Neuronal stem cell (in vitro differentiated cells): ENCODE data around the gene PRKCE.

Experiments used
- DNase-seq: peaks from one replicate; pipeline ENCODE4 v3.0.0-alpha.2; 2013; ENCODE audit warnings: low spot score
- H2AFZ ChIP-seq: one replicate; pipeline ENCODE4 v1.6.1; 2013; ENCODE audit warnings: mild to moderate bottlenecking, low read length, inconsistent platforms
- H2AK5ac ChIP-seq: 2 replicates; pipeline ENCODE4 v1.6.1; 2013; ENCODE audit warnings: low read depth, mild to moderate bottlenecking, inconsistent platforms, low read length, moderate library complexity, mixed read lengths
- H2BK120ac ChIP-seq: 2 replicates; pipeline ENCODE4 v1.6.1; 2013; ENCODE audit warnings: low read depth, mild to moderate bottlenecking, inconsistent platforms, low read length, moderate library complexity, mixed read lengths
- H2BK12ac ChIP-seq: one replicate; pipeline ENCODE4 v1.6.1; 2013; ENCODE audit warnings: low read length, inconsistent platforms
- H2BK15ac ChIP-seq: 2 replicates; pipeline ENCODE4 v1.6.1; 2013; ENCODE audit warnings: mild to moderate bottlenecking, low read length, inconsistent platforms, mixed read lengths
- H2BK5ac ChIP-seq: one replicate; pipeline ENCODE4 v1.6.1; 2013; ENCODE audit warnings: inconsistent platforms, mild to moderate bottlenecking, low read length, moderate library complexity
- H3K14ac ChIP-seq: one replicate; pipeline ENCODE4 v1.6.1; 2013; ENCODE audit warnings: low read length, inconsistent platforms
- H3K18ac ChIP-seq: 2 replicates; pipeline ENCODE4 v1.6.1; 2013; ENCODE audit warnings: low read length, inconsistent platforms
- H3K23ac ChIP-seq: 2 replicates; pipeline ENCODE4 v1.6.1; 2013; ENCODE audit warnings: low read depth, mild to moderate bottlenecking, mixed read lengths, low read length, inconsistent platforms; ENCODE audit not compliant: poor library complexity
- H3K27ac ChIP-seq: replicated peaks from 3 replicates; pipeline ENCODE4 v1.5.1; 2013; ENCODE audit warnings: low read length, inconsistent platforms
- H3K27me3 ChIP-seq, 3 experiments: 2 replicates each; pipeline ENCODE4 v1.6.1; 2013; ENCODE audit warnings: low read length in 3 of 3, mild to moderate bottlenecking in 2 of 3, inconsistent platforms in 1 of 3, low read depth in 1 of 3, mixed read lengths in 1 of 3, moderate library complexity in 1 of 3; ENCODE audit not compliant: control insufficient read depth in 3 of 3, insufficient read depth in 3 of 3
- H3K36me3 ChIP-seq, 2 donors: replicated peaks in 1 of 2; 2 replicates each; pipeline ENCODE4 v1.6.1; 2013; ENCODE audit warnings: low read length in 2 of 2; ENCODE audit not compliant: control insufficient read depth in 2 of 2, insufficient read depth in 2 of 2
- H3K4ac ChIP-seq: 2 replicates; pipeline ENCODE4 v1.6.1; 2013; ENCODE audit warnings: inconsistent platforms, mild to moderate bottlenecking, low read length, moderate library complexity
- H3K4me1 ChIP-seq, 2 donors: 1 replicate in 1 of 2; 2 replicates in 1 of 2; pipeline ENCODE4 v1.6.1; 2013; ENCODE audit warnings: low read length in 2 of 2, low read depth in 1 of 2; ENCODE audit not compliant: control insufficient read depth in 2 of 2, insufficient read depth in 1 of 2
- H3K4me2 ChIP-seq: one replicate; pipeline ENCODE4 v1.6.1; 2013; ENCODE audit warnings: mild to moderate bottlenecking, low read length, inconsistent platforms; ENCODE audit not compliant: insufficient read depth, poor library complexity, severe bottlenecking
- H3K4me3 ChIP-seq, 2 donors: 2 replicates each; pipeline ENCODE4 v1.5.1; 2013; ENCODE audit warnings: low read length in 2 of 2, mild to moderate bottlenecking in 2 of 2, inconsistent platforms in 1 of 2, moderate library complexity in 1 of 2
- H3K79me1 ChIP-seq: one replicate; pipeline ENCODE4 v1.6.1; 2013; ENCODE audit warnings: low read depth, mild to moderate bottlenecking, inconsistent platforms, low read length, moderate library complexity
- H3K9ac ChIP-seq: one replicate; pipeline ENCODE4 v1.6.1; 2013; ENCODE audit warnings: mild to moderate bottlenecking, low read depth, low read length, inconsistent platforms; ENCODE audit not compliant: poor library complexity
- H3K9me3 ChIP-seq, 2 donors: replicated peaks in 1 of 2; 2 replicates each; pipeline versions ENCODE3 to v1.6.1; 2013; ENCODE audit warnings: low read length in 2 of 2, mild to moderate bottlenecking in 2 of 2, inconsistent platforms in 1 of 2, low read depth in 1 of 2, mixed read lengths in 1 of 2, moderate library complexity in 1 of 2; ENCODE audit not compliant: control insufficient read depth in 2 of 2, insufficient read depth in 1 of 2
- H4K8ac ChIP-seq: one replicate; pipeline ENCODE4 v1.6.1; 2013; ENCODE audit warnings: low read depth, mild to moderate bottlenecking, inconsistent platforms, low read length, moderate library complexity
- H4K91ac ChIP-seq: one replicate; pipeline ENCODE4 v1.6.1; 2013; ENCODE audit warnings: low read length, low read depth, mild to moderate bottlenecking, inconsistent platforms; ENCODE audit not compliant: poor library complexity
- WGBS, 2 donors: extraction: QIAGEN DNeasy Blood & Tissue Kit; methylation state at CpG; one replicate each; pipeline ENCODE4 v1.1.7; 2013; ENCODE audit warnings: missing lambda C conversion rate in 2 of 2, mixed read lengths in 1 of 2; ENCODE audit not compliant: insufficient read length in 2 of 2, insufficient replicate concordance in 1 of 2; ENCODE audit errors: extremely low coverage in 2 of 2; 5-methylcytosine and 5-hydroxymethylcytosine counted together

Gene PRKCE

GRCh38 chr2:45770811-45771210 lies 119.3 kb downstream of the PRKCE start:
- Histone ChIP-seq H3K18ac (no peak overlapping the region), H3K4me3 (no peak overlapping the region), H3K4me2 (peak overlapping the region; percentile 27), H3K79me1 (no peaks in the 10 kb centered on the region), H2BK120ac (no peak overlapping the region), H2BK15ac (no peak overlapping the region), H2BK12ac (no peak overlapping the region), H2AK5ac (no peak overlapping the region), H4K8ac (no peak overlapping the region), H3K14ac (no peak overlapping the region), H3K9ac (no peak overlapping the region), H3K27ac (peak overlapping the region; percentile 65), H3K9me3 (no peaks in the 10 kb centered on the region), H3K23ac (no peak overlapping the region), H2AFZ (peak overlapping the region; percentile 46), H3K36me3 (no peaks in the 10 kb centered on the region), H4K91ac (no peak overlapping the region), H2BK5ac (no peak overlapping the region), H3K4me1 (peaks cover 18 to 22% of the 10 kb centered on the region in 2 donors), H3K27me3 (no peaks in the 10 kb centered on the region), H3K4ac (no peak overlapping the region)
- no CpG with 5 or more reads among the region's 1 CpG for WGBS, 2 donors
- no peak for DNase-seq

GRCh38 chr2:45771261-45771660 lies 119.8 kb downstream of the PRKCE start:
- peak overlapping the region; percentile 16 for H2BK12ac ChIP-seq
- no CpG with 5 or more reads among the region's 10 CpGs for WGBS, 2 donors
- DNase-seq = no peak
- H3K4me3 ChIP-seq = no peak overlapping the region
- no peaks in the 10 kb centered on the region for H3K9me3 ChIP-seq
- H2AFZ ChIP-seq = peak overlapping the region; percentile 46
- no peak overlapping the region for H4K8ac ChIP-seq
- H3K14ac ChIP-seq = peak overlapping the region; percentile 25
- no peak overlapping the region for H2AK5ac ChIP-seq
- peak overlapping the region; percentile 38 for H3K9ac ChIP-seq
- H3K36me3 ChIP-seq = no peaks in the 10 kb centered on the region
- peak overlapping the region; percentile 65 for H3K27ac ChIP-seq
- H2BK120ac ChIP-seq = no peak overlapping the region
- no peak overlapping the region for H2BK5ac ChIP-seq
- H3K4me2 ChIP-seq = peak overlapping the region; percentile 27
- H3K79me1 ChIP-seq = no peaks in the 10 kb centered on the region
- H3K4ac ChIP-seq = no peak overlapping the region
- H4K91ac ChIP-seq = no peak overlapping the region
- H3K27me3 ChIP-seq = no peaks in the 10 kb centered on the region
- no peak overlapping the region for H2BK15ac ChIP-seq
- peak overlapping the region; percentile 23 for H3K18ac ChIP-seq
- H3K23ac ChIP-seq = no peak overlapping the region
- peaks cover 18 to 22% of the 10 kb centered on the region in 2 donors for H3K4me1 ChIP-seq

- H3K36me3 ChIP-seq = no peaks in the 10 kb centered on the region
- no peaks in the 10 kb centered on the region for H3K79me1 ChIP-seq
- no peak overlapping the region for H3K9ac ChIP-seq
- H3K18ac ChIP-seq = peak overlapping the region; percentile 23
- no peak overlapping the region for H2AFZ ChIP-seq
- H2AK5ac ChIP-seq = peak overlapping the region; percentile 49
- no peak for DNase-seq
- no peak overlapping the region for H3K4me2 ChIP-seq
- H2BK15ac ChIP-seq = no peak overlapping the region
- no peak overlapping the region for H4K8ac ChIP-seq
- H3K23ac ChIP-seq = no peak overlapping the region
- H2BK12ac ChIP-seq = peak overlapping the region; percentile 8
- H3K27me3 ChIP-seq = no peaks in the 10 kb centered on the region
- H2BK120ac ChIP-seq = no peak overlapping the region
- no peak overlapping the region for H3K14ac ChIP-seq
- peaks cover 18 to 22% of the 10 kb centered on the region in 2 donors for H3K4me1 ChIP-seq
- no peak overlapping the region for H4K91ac ChIP-seq
- H2BK5ac ChIP-seq = no peak overlapping the region
- H3K4ac ChIP-seq = no peak overlapping the region
- no peaks in the 10 kb centered on the region for H3K9me3 ChIP-seq
- WGBS, 2 donors = no CpG with 5 or more reads among the region's 2 CpGs
- H3K4me3 ChIP-seq = no peak overlapping the region
- H3K27ac ChIP-seq = no peak overlapping the region
Measured at GRCh38 chr2:45772038-45772437, 120.6 kb downstream of the PRKCE start.

- peak overlapping the region; percentile 48 for H3K18ac ChIP-seq
- no peak overlapping the region for H2BK5ac ChIP-seq
- H3K36me3 ChIP-seq = no peaks in the 10 kb centered on the region
- no CpG with 5 or more reads among the region's 9 CpGs for WGBS, 2 donors
- H3K9ac ChIP-seq = peak overlapping the region; percentile 33
- H3K4me1 ChIP-seq = peaks cover 18 to 22% of the 10 kb centered on the region in 2 donors
- no peak overlapping the region for H4K91ac ChIP-seq
- H3K27ac ChIP-seq = no peak overlapping the region
- no peak overlapping the region for H3K4me2 ChIP-seq
- DNase-seq = no peak
- H4K8ac ChIP-seq = no peak overlapping the region
- peak overlapping the region; percentile 39 for H3K14ac ChIP-seq
- no peaks in the 10 kb centered on the region for H3K9me3 ChIP-seq
- H2BK12ac ChIP-seq = no peak overlapping the region
- H3K4me3 ChIP-seq = no peak overlapping the region
- H3K4ac ChIP-seq = no peak overlapping the region
- no peak overlapping the region for H2BK120ac ChIP-seq
- no peaks in the 10 kb centered on the region for H3K79me1 ChIP-seq
- H3K27me3 ChIP-seq = no peaks in the 10 kb centered on the region
- peak overlapping the region; percentile 65 for H2BK15ac ChIP-seq
- no peak overlapping the region for H2AFZ ChIP-seq
- no peak overlapping the region for H3K23ac ChIP-seq
- H2AK5ac ChIP-seq = no peak overlapping the region
Measured at GRCh38 chr2:45773909-45774308, 122.4 kb downstream of the PRKCE start.
